AG10803 (cell line): ENCODE measurements around the gene PAM.
A peak's percentile ranks its signal among the peaks of the same experiment; 100 is the strongest.

Experiments
- DNase-seq: peaks from one replicate; pipeline ENCODE4 v3.0.0; 2010; ENCODE audit warnings: low read depth
- H3K4me3 ChIP-seq: 2 replicates; pipeline ENCODE4 v1.5.1; 2011; ENCODE audit warnings: mild to moderate bottlenecking, low read length, control low read depth
- CTCF ChIP-seq: conservative IDR thresholded peaks from 2 replicates; pipeline ENCODE4 v1.5.1; 2011; ENCODE audit warnings: mild to moderate bottlenecking, low read length, control low read depth, inconsistent platforms

Gene PAM

GRCh38 chr5:102958481-102959011, 203.4 kb downstream of the PAM start:
- no peak overlapping the region for H3K4me3 ChIP-seq
- no peak for TF ChIP-seq CTCF
- peak; percentile 42 for DNase-seq

- DNase-seq, result peak; percentile 87
- TF ChIP-seq CTCF, result no peak
- H3K4me3 ChIP-seq, result no peak overlapping the region
Measured at GRCh38 chr5:102959055-102959454, 203.9 kb downstream of the PAM start.

- TF ChIP-seq CTCF, result no peak
- H3K4me3 ChIP-seq, result no peak overlapping the region
- no peak for DNase-seq
Measured at GRCh38 chr5:102961671-102962070, 206.6 kb downstream of the PAM start.

- no peak for TF ChIP-seq CTCF
- no peak overlapping the region for H3K4me3 ChIP-seq
- no peak for DNase-seq
Measured at GRCh38 chr5:102965653-102966052, 210.5 kb downstream of the PAM start.

- DNase-seq, result no peak
- no peak for TF ChIP-seq CTCF
- H3K4me3 ChIP-seq, result no peak overlapping the region
Measured at GRCh38 chr5:102969641-102970040, 214.5 kb downstream of the PAM start.

- H3K4me3 ChIP-seq, result no peak overlapping the region
- TF ChIP-seq CTCF, result peak; percentile 77
- peak; percentile 71 for DNase-seq
Measured at GRCh38 chr5:102971676-102972293, 216.7 kb downstream of the PAM start.

GRCh38 chr5:102974177-102974576, 219.1 kb downstream of the PAM start:
- H3K4me3 ChIP-seq, result no peak overlapping the region
- no peak for TF ChIP-seq CTCF
- DNase-seq, result no peak
